NT2/D1 (cell line): ENCODE results near the gene VMP1.
A peak's percentile ranks its signal among the peaks of the same experiment; 100 is the strongest.

Source experiments
- DNase-seq: peaks from one replicate; pipeline ENCODE4 v3.0.0-alpha.2; 2011; ENCODE audit warnings: low read depth, low spot score
- H3K27me3 ChIP-seq: 2 replicates; pipeline ENCODE4 v1.6.0; 2011; ENCODE audit warnings: mild to moderate bottlenecking; ENCODE audit not compliant: insufficient read length, insufficient read depth
- H3K36me3 ChIP-seq: 2 replicates; pipeline ENCODE4 v1.6.1; 2011; ENCODE audit warnings: mild to moderate bottlenecking, low read length, mixed read lengths; ENCODE audit not compliant: insufficient read depth, insufficient read length
- H3K4me1 ChIP-seq: 2 replicates; pipeline ENCODE4 v1.5.1; 2011; ENCODE audit not compliant: insufficient read depth, insufficient read length
- H3K4me3 ChIP-seq: 2 replicates; pipeline ENCODE4 v1.5.1; 2011; ENCODE audit warnings: low read depth; ENCODE audit not compliant: insufficient read length
- H3K9ac ChIP-seq: 2 replicates; pipeline ENCODE4 v1.6.0; 2011; ENCODE audit warnings: low read depth; ENCODE audit not compliant: insufficient read length
- H3K9me3 ChIP-seq: 2 replicates; pipeline ENCODE4 v1.5.1; 2011; ENCODE audit warnings: mild to moderate bottlenecking, low read length; ENCODE audit not compliant: insufficient read depth
- SUZ12 ChIP-seq: IDR thresholded peaks from 2 replicates; pipeline ENCODE4 v1.6.1; 2011; ENCODE audit not compliant: insufficient read length, insufficient read depth; ENCODE audit errors: extremely low read depth
- YY1 ChIP-seq: IDR thresholded peaks from 2 replicates; pipeline ENCODE4 v1.6.1; 2011; ENCODE audit not compliant: insufficient read length, insufficient read depth
- ZNF274 ChIP-seq: IDR thresholded peaks from 2 replicates; pipeline ENCODE4 v1.6.1; 2011; ENCODE audit warnings: mild to moderate bottlenecking, low read depth, low read length

Gene VMP1

GRCh38 chr17:59829217-59830006, 122.0 kb downstream of the VMP1 start:
- no peak overlapping the region for H3K9ac ChIP-seq
- H3K4me3 ChIP-seq: no peak overlapping the region
- no peaks in the 10 kb centered on the region for H3K27me3 ChIP-seq

GRCh38 chr17:59830007-59830630, 122.7 kb downstream of the VMP1 start:
- peaks cover 2% of the 10 kb centered on the region for H3K4me1 ChIP-seq
- TF ChIP-seq ZNF274 (no peak), SUZ12 (no peak), YY1 (no peak)
- peaks cover 2% of the 10 kb centered on the region for H3K36me3 ChIP-seq
- H3K27me3 ChIP-seq: no peaks in the 10 kb centered on the region
- no peaks in the 10 kb centered on the region for H3K9me3 ChIP-seq
- H3K4me3 ChIP-seq: no peak overlapping the region
- DNase-seq: no peak
- no peak overlapping the region for H3K9ac ChIP-seq

More at GRCh38 chr17:59829217-59830006, 122.0 kb downstream of the VMP1 start:
- no peak for TF ChIP-seq YY1
- no peak for TF ChIP-seq ZNF274
- TF ChIP-seq SUZ12: no peak
- H3K4me1 ChIP-seq: peaks cover 2% of the 10 kb centered on the region
- no peaks in the 10 kb centered on the region for H3K9me3 ChIP-seq
- H3K36me3 ChIP-seq: peaks cover 2% of the 10 kb centered on the region
- no peak for DNase-seq

DNA sequence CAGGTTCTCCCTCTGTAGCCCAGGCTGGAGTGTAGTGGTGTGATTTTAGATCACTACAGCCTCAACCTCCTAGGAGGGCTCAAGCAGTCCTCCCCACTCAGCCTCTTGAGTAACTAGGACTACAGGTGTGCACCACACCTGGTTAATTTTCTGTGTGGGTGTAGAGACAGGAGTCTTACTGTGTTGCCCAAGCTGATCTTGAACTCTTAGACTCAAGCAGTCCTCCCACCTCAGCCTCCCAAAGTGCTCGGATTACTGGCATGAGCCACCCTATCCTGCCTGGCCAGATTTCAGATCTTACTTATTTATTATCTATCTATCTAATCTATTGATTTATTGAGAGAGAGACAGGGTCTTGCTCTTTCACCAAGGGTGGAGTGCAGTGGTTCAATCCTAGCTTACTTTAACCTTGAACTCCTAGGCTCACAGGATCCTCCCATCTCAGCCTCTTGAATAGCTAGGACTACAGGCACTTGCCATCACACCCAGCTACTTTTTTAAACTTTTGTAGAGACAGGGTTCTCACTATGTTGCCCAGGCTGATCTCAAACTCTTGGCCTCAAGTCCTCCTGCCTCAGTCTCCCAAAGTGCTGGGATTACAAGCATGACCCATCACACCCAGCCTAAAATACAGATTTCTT, 123.5 kb downstream of the VMP1 start:
- H3K36me3 ChIP-seq: peaks cover 2% of the 10 kb centered on the region
- H3K27me3 ChIP-seq: no peaks in the 10 kb centered on the region
- no peaks in the 10 kb centered on the region for H3K9me3 ChIP-seq
- H3K9ac ChIP-seq: no peak overlapping the region
- H3K4me1 ChIP-seq: peaks cover 2% of the 10 kb centered on the region
- TF ChIP-seq SUZ12: no peak
- TF ChIP-seq ZNF274: no peak
- no peak for TF ChIP-seq YY1
- DNase-seq: no peak
- no peak overlapping the region for H3K4me3 ChIP-seq

GRCh38 chr17:59832883-59833379, 125.5 kb downstream of the VMP1 start:
- Histone ChIP-seq H3K36me3 (no peaks in the 10 kb centered on the region), H3K4me3 (no peak overlapping the region), H3K9ac (no peak overlapping the region), H3K27me3 (no peaks in the 10 kb centered on the region), H3K9me3 (no peaks in the 10 kb centered on the region), H3K4me1 (peaks cover 2% of the 10 kb centered on the region)
- no peak for DNase-seq
- no peak for TF ChIP-seq SUZ12

GRCh38 chr17:59837308-59838051, 130.0 kb downstream of the VMP1 start:
- Histone ChIP-seq H3K9me3 (no peaks in the 10 kb centered on the region), H3K4me3 (peak overlapping the region; percentile 51), H3K9ac (peak overlapping the region; percentile 66), H3K4me1 (no peaks in the 10 kb centered on the region), H3K27me3 (no peaks in the 10 kb centered on the region), H3K36me3 (peaks cover 33% of the 10 kb centered on the region)
- peak; percentile 82 for DNase-seq
- TF ChIP-seq YY1 (no peak), SUZ12 (no peak), ZNF274 (no peak)

- Histone ChIP-seq H3K4me1 (no peaks in the 10 kb centered on the region), H3K9me3 (no peaks in the 10 kb centered on the region), H3K4me3 (peak overlapping the region; percentile 51), H3K36me3 (peaks cover 33% of the 10 kb centered on the region), H3K9ac (peak overlapping the region; percentile 66), H3K27me3 (no peaks in the 10 kb centered on the region)
- DNase-seq: no peak
- TF ChIP-seq SUZ12 (no peak), YY1 (no peak), ZNF274 (no peak)
These were observed 130.8 kb downstream of the VMP1 start for GRCh38 chr17:59838052-59838916.
